Measurements from ENCODE around the gene SPSB1.

GRCh38 chr1:9273177-9273576 lies 19.5 kb upstream of the SPSB1 start:
- TF ChIP-seq CTCF (IDR thresholded peaks at IDR 0.05) (no peak), POLR2A (IDR thresholded peaks at IDR 0.05) (no peak)
